HG03439 (cell line): ENCODE measurements around the gene GDF15.
"Not testable (repeated sequence)": the region's sequence is repeated elsewhere in the genome, so short reads cannot be mapped to it uniquely, and the experiment has no call there.

ENCODE experiments used
- ATAC-seq: cut with Tn5 transposase; IDR thresholded peaks from one replicate; pipeline ENCODE4 v1.9.1; 2021; ENCODE audit warnings: mild to moderate bottlenecking, moderate library complexity; ENCODE audit not compliant: unreplicated experiment

The GDF15 gene

GRCh38 chr19:18390065-18390907 is 4.3 kb downstream of the GDF15 start:
- no peak for ATAC-seq

GRCh38 chr19:18391509-18392075 is 5.6 kb downstream of the GDF15 start:
- ATAC-seq = no peak

GRCh38 chr19:18392417-18392816 is 6.5 kb downstream of the GDF15 start:
- ATAC-seq = no peak

GRCh38 chr19:18392926-18393325 is 7.0 kb downstream of the GDF15 start:
- no peak for ATAC-seq

GRCh38 chr19:18393836-18394235 is 7.9 kb downstream of the GDF15 start:
- ATAC-seq = no peak

- ATAC-seq = no peak
These were observed 10.7 kb downstream of the GDF15 start for GRCh38 chr19:18396471-18397241.

- ATAC-seq = peak; percentile 50
These were observed 11.6 kb downstream of the GDF15 start, which contains the start of gene LRRC25 for GRCh38 chr19:18397242-18398202. TSS of gene LRRC25 (minus strand) at chr19:18397622. CDS start at chr19:18396963, 659 bp downstream.

GRCh38 chr19:18399008-18399407 is 13.1 kb downstream of the GDF15 start:
- ATAC-seq = no peak

GRCh38 chr19:18401580-18402112 is 15.7 kb downstream of the GDF15 start:
- no peak for ATAC-seq

- ATAC-seq = not testable (repeated sequence)
These were observed 16.7 kb downstream of the GDF15 start for GRCh38 chr19:18402455-18403248.

- ATAC-seq = not testable (repeated sequence)
These were observed 19.8 kb downstream of the GDF15 start for GRCh38 chr19:18405754-18406153.

- ATAC-seq = no peak
These were observed 20.8 kb downstream of the GDF15 start for GRCh38 chr19:18406749-18407148.

GRCh38 chr19:18408053-18408476 is 22.1 kb downstream of the GDF15 start:
- ATAC-seq = no peak

GRCh38 chr19:18412610-18413239 is 26.8 kb downstream of the GDF15 start:
- no peak for ATAC-seq

GRCh38 chr19:18414504-18415177 is 28.7 kb downstream of the GDF15 start:
- ATAC-seq = no peak

- ATAC-seq = no peak
These were observed 29.4 kb downstream of the GDF15 start for GRCh38 chr19:18415178-18415867.

GRCh38 chr19:18416778-18417249 is 30.9 kb downstream of the GDF15 start:
- ATAC-seq = no peak
